PC-3 (cell line): ENCODE data around the gene WDFY3.

Experiments used
- EZH2 ChIP-seq: fragments of 300-600 bp; sonication (generic); IDR thresholded peaks from one replicate; pipeline ENCODE4 v1.6.1; 2017; ENCODE audit warnings: antibody characterized with exemption, mild to moderate bottlenecking, low read length; ENCODE audit not compliant: unreplicated experiment
- EZH2phosphoT487 ChIP-seq: fragments of 300-600 bp; sonication (generic); IDR thresholded peaks from 2 replicates; pipeline ENCODE4 v1.6.1; 2018; ENCODE audit warnings: mild to moderate bottlenecking, antibody characterized with exemption, low read length, borderline replicate concordance
- TF ChIP-seq, protein P1 (sequence below): fragments of 300-600 bp; sonication (generic); conservative IDR thresholded peaks from 2 replicates; pipeline ENCODE4 v1.5.1; 2017; ENCODE audit warnings: antibody characterized with exemption, low read depth, mild to moderate bottlenecking, low read length

DNA sequence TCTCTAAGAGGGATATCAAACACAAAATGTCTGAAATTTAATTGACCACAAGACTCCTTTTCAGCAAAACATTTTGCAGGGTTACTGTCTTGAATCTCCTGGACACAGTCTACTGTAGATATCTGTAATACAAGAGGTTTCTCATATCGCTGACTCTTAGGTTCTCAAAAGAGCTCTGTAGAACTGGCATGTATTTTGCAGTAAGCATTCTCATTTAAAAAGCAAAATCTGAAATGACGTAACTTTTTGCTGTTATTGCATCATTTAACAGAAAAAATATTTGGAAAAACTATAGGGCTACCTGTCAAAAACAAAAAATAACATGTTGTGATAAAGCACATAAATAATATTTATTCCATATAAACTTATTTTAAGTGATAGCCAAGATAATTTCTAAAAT is 269.3 kb downstream of the WDFY3 start:
- TF ChIP-seq, protein P1, sequence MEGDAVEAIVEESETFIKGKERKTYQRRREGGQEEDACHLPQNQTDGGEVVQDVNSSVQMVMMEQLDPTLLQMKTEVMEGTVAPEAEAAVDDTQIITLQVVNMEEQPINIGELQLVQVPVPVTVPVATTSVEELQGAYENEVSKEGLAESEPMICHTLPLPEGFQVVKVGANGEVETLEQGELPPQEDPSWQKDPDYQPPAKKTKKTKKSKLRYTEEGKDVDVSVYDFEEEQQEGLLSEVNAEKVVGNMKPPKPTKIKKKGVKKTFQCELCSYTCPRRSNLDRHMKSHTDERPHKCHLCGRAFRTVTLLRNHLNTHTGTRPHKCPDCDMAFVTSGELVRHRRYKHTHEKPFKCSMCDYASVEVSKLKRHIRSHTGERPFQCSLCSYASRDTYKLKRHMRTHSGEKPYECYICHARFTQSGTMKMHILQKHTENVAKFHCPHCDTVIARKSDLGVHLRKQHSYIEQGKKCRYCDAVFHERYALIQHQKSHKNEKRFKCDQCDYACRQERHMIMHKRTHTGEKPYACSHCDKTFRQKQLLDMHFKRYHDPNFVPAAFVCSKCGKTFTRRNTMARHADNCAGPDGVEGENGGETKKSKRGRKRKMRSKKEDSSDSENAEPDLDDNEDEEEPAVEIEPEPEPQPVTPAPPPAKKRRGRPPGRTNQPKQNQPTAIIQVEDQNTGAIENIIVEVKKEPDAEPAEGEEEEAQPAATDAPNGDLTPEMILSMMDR: no peak
- no peak for TF ChIP-seq EZH2
- TF ChIP-seq EZH2phosphoT487: no peak
